Tibial nerve (tissue), 4 donors: Measurements from ENCODE around the gene MLXIP. TPM values are rescaled to one million over a fixed set of nuclear protein-coding genes. Genes with fewer than 3 reads are reported as not detected.

Source experiments
- DNase-seq, 2 donors: peaks; one replicate each; pipeline ENCODE4 v3.0.0-alpha.2; 2019; ENCODE audit warnings: low spot score in 2 of 2
- H3K27ac ChIP-seq, 4 donors: fragments of 200-600 bp; sonication (generic) in 3 of 4; one replicate each; pipeline ENCODE4 v1.5.1; 2017 to 2019; ENCODE audit warnings: mild to moderate bottlenecking in 1 of 4
- H3K27me3 ChIP-seq, 2 donors: fragments of 200-600 bp; sonication (generic) in 1 of 2; one replicate each; pipeline versions ENCODE4 v1.5.1 to v1.6.0; 2017 to 2019
- H3K36me3 ChIP-seq, 3 donors: fragments of 200-600 bp; sonication (generic); one replicate each; pipeline ENCODE4 v1.5.1; 2018 to 2019
- H3K4me1 ChIP-seq, 4 donors: fragments of 200-600 bp; sonication (generic) in 3 of 4; one replicate each; pipeline ENCODE4 v1.5.1; 2017 to 2019
- H3K4me3 ChIP-seq, 4 donors: fragments of 200-600 bp; sonication (generic) in 3 of 4; one replicate each; pipeline ENCODE4 v1.5.1; 2017 to 2019; ENCODE audit warnings: mild to moderate bottlenecking in 1 of 4, moderate library complexity in 1 of 4
- H3K9me3 ChIP-seq, 4 donors: fragments of 200-600 bp; sonication (generic) in 3 of 4; one replicate each; pipeline ENCODE4 v1.5.1; 2017 to 2019
- EP300 ChIP-seq, 2 donors: sonication (generic); formaldehyde crosslinking; IDR thresholded peaks; one replicate each; pipeline ENCODE4 v1.6.1; 2017; ENCODE audit warnings: antibody characterized with exemption in 2 of 2, mild to moderate bottlenecking in 1 of 2
- POLR2A ChIP-seq, 2 donors: fragments of 450-650 bp; IDR thresholded peaks; one replicate each; pipeline ENCODE4 v1.6.1; 2017; ENCODE audit warnings: antibody characterized with exemption in 2 of 2, mild to moderate bottlenecking in 2 of 2, moderate library complexity in 2 of 2
- WGBS, 2 donors: methylation state at CpG; one replicate each; pipeline ENCODE4 v1.1.5; 2018; 5-methylcytosine and 5-hydroxymethylcytosine counted together
- total RNA-seq, 4 donors: library from RNA; depleted of rRNA; stranded (reverse); fragments of >200 nt; gene quantifications; one replicate each; pipeline ENCODE4 v1.1.0, GENCODE V29; 2016
- TF ChIP-seq, protein P1 (sequence below), 5 experiments: fragments of 200-600 bp in 3 of 5; fragments of 450-650 bp in 2 of 5; sonication (generic) in 3 of 5; IDR thresholded peaks; one replicate each; pipeline ENCODE4 v1.5.1; 2016 to 2019; ENCODE audit warnings: antibody characterized with exemption in 5 of 5, mild to moderate bottlenecking in 3 of 5, moderate library complexity in 2 of 5

MLXIP gene
- total RNA-seq, 4 donors from 2014 or later: 22.1 to 57.0 (median 27.1) TPM

DNA sequence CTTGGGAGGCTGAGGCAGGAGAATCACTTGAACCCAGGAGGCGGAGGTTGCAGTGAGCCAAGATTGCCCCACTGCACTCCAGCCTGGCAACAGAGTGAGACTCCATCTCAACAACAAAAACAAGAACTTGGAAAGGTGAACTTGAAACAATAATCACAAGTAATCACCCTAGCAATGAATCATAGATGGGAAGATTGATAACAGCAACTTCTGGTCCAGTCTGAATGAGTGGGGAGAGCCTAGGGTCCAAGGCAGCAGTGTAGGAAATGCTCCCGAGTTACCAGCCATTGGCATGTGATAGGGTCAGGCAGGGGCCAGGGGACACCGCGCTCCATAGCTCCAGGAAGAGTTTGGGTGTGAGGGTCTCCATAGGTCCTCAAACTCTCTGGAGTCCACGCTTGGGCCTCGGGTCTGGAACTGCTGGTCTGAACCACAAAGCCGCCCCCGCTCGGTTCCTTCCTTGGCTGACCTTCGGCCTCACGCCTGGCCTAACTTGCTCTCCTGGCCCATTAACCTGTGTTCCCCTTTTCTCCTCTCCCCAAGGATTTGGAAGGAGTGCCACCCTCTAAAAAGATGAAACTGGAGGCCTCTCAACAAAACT lies 19.9 kb upstream of the MLXIP start:
- TF ChIP-seq EP300 (IDR thresholded peaks at IDR 0.05) (no peak), POLR2A (IDR thresholded peaks at IDR 0.05) (no peak)
- TF ChIP-seq, protein P1, sequence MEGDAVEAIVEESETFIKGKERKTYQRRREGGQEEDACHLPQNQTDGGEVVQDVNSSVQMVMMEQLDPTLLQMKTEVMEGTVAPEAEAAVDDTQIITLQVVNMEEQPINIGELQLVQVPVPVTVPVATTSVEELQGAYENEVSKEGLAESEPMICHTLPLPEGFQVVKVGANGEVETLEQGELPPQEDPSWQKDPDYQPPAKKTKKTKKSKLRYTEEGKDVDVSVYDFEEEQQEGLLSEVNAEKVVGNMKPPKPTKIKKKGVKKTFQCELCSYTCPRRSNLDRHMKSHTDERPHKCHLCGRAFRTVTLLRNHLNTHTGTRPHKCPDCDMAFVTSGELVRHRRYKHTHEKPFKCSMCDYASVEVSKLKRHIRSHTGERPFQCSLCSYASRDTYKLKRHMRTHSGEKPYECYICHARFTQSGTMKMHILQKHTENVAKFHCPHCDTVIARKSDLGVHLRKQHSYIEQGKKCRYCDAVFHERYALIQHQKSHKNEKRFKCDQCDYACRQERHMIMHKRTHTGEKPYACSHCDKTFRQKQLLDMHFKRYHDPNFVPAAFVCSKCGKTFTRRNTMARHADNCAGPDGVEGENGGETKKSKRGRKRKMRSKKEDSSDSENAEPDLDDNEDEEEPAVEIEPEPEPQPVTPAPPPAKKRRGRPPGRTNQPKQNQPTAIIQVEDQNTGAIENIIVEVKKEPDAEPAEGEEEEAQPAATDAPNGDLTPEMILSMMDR (IDR thresholded peaks at IDR 0.05): no peak
- H3K27me3 ChIP-seq: no peaks in the 10 kb centered on the region

DNA sequence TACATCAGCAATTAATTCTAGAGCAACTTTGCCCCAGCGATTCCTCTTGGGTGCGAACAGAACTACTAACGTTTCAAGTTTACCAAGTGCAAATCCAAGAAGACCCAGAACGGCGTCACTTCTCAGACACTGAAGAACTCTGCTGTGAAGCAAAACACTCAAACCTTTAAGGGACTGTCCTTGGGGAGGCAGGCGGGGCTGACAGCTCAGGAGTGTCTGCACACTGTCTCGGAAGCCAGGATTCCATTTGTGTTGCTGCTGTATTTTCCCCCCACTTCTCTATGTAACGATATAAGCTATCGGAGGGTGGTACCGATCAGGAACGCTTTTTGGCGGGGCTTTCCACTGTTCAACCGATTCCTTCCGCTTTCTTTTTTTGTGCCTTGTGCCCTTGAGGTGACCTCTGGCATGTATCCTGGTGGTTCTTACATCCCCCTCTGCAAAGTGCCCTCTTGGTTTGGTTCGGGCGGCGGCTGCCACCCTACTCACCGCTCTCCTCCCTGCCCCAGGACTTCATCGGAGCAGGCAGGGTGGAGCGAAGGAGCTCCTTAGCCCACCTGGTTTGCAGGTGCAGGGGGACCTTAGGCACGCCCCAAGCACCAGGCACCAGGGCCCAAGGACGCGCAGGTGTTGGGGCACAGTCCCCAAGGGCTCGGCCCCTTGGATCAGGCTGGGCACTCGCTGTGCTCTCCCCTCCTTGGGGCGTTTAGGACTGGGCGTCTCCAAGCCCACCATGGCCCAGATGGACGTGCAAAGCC lies 19.2 kb upstream of the MLXIP start:
- Histone ChIP-seq H3K4me3 (no peak overlapping the region), H3K27ac (no peak overlapping the region), H3K4me1 (peaks cover 0 to 27% (median 20%) of the 10 kb centered on the region in 4 donors)

More for the DNA sequence above, 19.9 kb upstream of the MLXIP start:
- WGBS, 2 donors: 87 to 89% methylated on average over 11 of the region's 11 CpGs
- no peak overlapping the region for H3K27ac ChIP-seq
- DNase-seq: no peak
- peaks cover 0 to 51% (median 0%) of the 10 kb centered on the region in 3 donors for H3K36me3 ChIP-seq
- H3K4me1 ChIP-seq: peaks cover 0 to 24% (median 15%) of the 10 kb centered on the region in 4 donors
- H3K9me3 ChIP-seq: no peaks in the 10 kb centered on the region
- no peak overlapping the region for H3K4me3 ChIP-seq

DNA sequence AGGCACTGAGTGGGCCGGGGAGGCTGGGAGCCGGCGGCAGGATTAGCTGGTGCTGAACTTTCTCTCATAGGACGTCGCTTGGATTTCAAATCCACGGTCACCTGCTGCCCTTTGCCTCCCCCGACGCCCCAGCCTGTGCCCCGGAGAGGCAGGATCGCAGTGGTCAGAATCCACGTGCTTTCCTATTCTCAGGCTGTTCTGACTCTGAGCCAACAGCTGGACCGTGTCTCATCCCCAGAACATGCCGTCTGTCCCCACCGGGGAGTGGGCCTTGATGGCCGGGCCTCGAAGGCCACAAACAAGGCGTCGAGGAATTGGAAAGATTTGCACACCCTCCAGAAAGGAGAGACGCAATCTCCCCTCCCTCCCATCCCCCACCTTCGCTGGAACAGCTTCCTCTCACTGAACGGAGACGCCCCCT lies 18.5 kb upstream of the MLXIP start:
- Histone ChIP-seq H3K27me3 (no peaks in the 10 kb centered on the region), H3K4me3 (no peak overlapping the region), H3K36me3 (peaks cover 0 to 51% (median 0%) of the 10 kb centered on the region in 3 donors), H3K4me1 (peaks cover 0 to 31% (median 18%) of the 10 kb centered on the region in 4 donors), H3K27ac (no peak overlapping the region), H3K9me3 (no peaks in the 10 kb centered on the region)
- no peak for DNase-seq
- WGBS, 2 donors: 67 to 89% methylated on average over 21 to 22 of the region's 22 CpGs
- TF ChIP-seq POLR2A (IDR thresholded peaks at IDR 0.05) (no peak), EP300 (IDR thresholded peaks at IDR 0.05) (no peak)
- TF ChIP-seq, protein P1 (IDR thresholded peaks at IDR 0.05): no peak

More for the DNA sequence above, 19.2 kb upstream of the MLXIP start:
- peaks cover 0 to 51% (median 0%) of the 10 kb centered on the region in 3 donors for H3K36me3 ChIP-seq
- WGBS, 2 donors: 89 to 90% methylated on average over 28 of the region's 28 CpGs
- H3K9me3 ChIP-seq: no peaks in the 10 kb centered on the region
- no peak for DNase-seq
- no peaks in the 10 kb centered on the region for H3K27me3 ChIP-seq
- TF ChIP-seq, protein P1 (IDR thresholded peaks at IDR 0.05): no peak
- no peak for TF ChIP-seq POLR2A (IDR thresholded peaks at IDR 0.05)
- no peak for TF ChIP-seq EP300 (IDR thresholded peaks at IDR 0.05)

DNA sequence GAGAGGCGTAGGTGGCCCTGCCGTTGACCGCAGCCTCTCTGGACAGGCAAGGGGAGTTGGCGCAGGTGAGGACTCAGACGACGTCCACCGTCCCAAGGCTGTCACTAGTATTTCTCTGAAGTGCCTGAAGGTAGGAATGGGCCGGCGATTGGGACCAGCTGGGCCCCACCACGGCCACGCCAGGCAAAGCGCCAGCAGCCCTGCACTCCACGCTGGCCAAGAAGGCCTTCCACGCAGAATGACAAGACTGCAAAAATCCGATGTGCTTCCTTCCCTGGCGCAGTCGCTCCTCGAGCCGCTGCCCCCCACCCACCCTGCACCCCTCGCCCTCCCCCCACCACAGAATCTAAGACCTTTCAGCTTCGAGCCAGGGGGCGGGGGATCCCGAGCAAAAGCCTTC lies 17.3 kb upstream of the MLXIP start:
- Histone ChIP-seq H3K36me3 (peaks cover 0 to 41% (median 0%) of the 10 kb centered on the region in 3 donors), H3K4me1 (peaks cover 0 to 36% (median 18%) of the 10 kb centered on the region in 4 donors), H3K27ac (no peak overlapping the region), H3K4me3 (no peak overlapping the region), H3K9me3 (no peaks in the 10 kb centered on the region), H3K27me3 (no peaks in the 10 kb centered on the region)
- DNase-seq: no peak
- TF ChIP-seq, protein P1 (IDR thresholded peaks at IDR 0.05): no peak
- no peak for TF ChIP-seq POLR2A (IDR thresholded peaks at IDR 0.05)
- no peak for TF ChIP-seq EP300 (IDR thresholded peaks at IDR 0.05)
- 88 to 95% methylated on average over 19 of the region's 23 CpGs for WGBS, 2 donors
